Mesendoderm (in vitro differentiated cells): ENCODE results near the gene CADM4.
"Not testable (repeated sequence)": the region's sequence is repeated elsewhere in the genome, so short reads cannot be mapped to it uniquely, and the experiment has no call there.

Source experiments
- DNase-seq: peaks from one replicate; pipeline ENCODE4 v3.0.0; 2013
- H2AK5ac ChIP-seq: 2 replicates; pipeline ENCODE4 v1.6.1; 2013; ENCODE audit warnings: low read length, inconsistent platforms
- H2BK120ac ChIP-seq: 2 replicates; pipeline ENCODE4 v1.6.1; 2013; ENCODE audit warnings: low read depth, mild to moderate bottlenecking, low read length, moderate library complexity, mixed read lengths
- H2BK15ac ChIP-seq: replicated peaks from 2 replicates; pipeline ENCODE4 v1.6.1; 2013; ENCODE audit warnings: low read depth, mild to moderate bottlenecking, moderate library complexity
- H2BK5ac ChIP-seq: 2 replicates; pipeline ENCODE4 v1.6.1; 2013; ENCODE audit warnings: low read length, inconsistent platforms
- H3K18ac ChIP-seq: 2 replicates; pipeline ENCODE4 v1.6.1; 2013; ENCODE audit warnings: mild to moderate bottlenecking, low read length, mixed read lengths
- H3K23ac ChIP-seq: one replicate; pipeline ENCODE4 v1.6.1; 2013; ENCODE audit warnings: low read length
- H3K27ac ChIP-seq: 2 replicates; pipeline ENCODE4 v1.5.1; 2013; ENCODE audit warnings: low read depth, mild to moderate bottlenecking, inconsistent platforms, low read length, moderate library complexity
- H3K27me3 ChIP-seq: 2 replicates; pipeline ENCODE4 v1.6.1; 2013; ENCODE audit warnings: low read length, control low read depth, mild to moderate bottlenecking, inconsistent platforms; ENCODE audit not compliant: insufficient read depth, poor library complexity
- H3K36me3 ChIP-seq: 2 replicates; pipeline ENCODE4 v1.6.1; 2013; ENCODE audit warnings: low read length, inconsistent platforms; ENCODE audit not compliant: control insufficient read depth, insufficient read depth
- H3K4ac ChIP-seq: one replicate; pipeline ENCODE4 v1.6.1; 2013; ENCODE audit warnings: low read depth, mild to moderate bottlenecking, low read length, moderate library complexity
- H3K4me1 ChIP-seq: 2 replicates; pipeline ENCODE4 v1.6.1; 2013; ENCODE audit warnings: low read depth, low read length, inconsistent platforms; ENCODE audit not compliant: control insufficient read depth
- H3K4me2 ChIP-seq: 2 replicates; pipeline ENCODE4 v1.6.1; 2013; ENCODE audit warnings: low read length
- H3K4me3 ChIP-seq: 2 replicates; pipeline ENCODE4 v1.5.1; 2013; ENCODE audit warnings: mild to moderate bottlenecking, low read length
- H3K56ac ChIP-seq: one replicate; pipeline ENCODE4 v1.6.1; 2013; ENCODE audit warnings: low read length
- H3K79me1 ChIP-seq: 2 replicates; pipeline ENCODE4 v1.6.1; 2013; ENCODE audit warnings: low read length, inconsistent platforms
- H3K79me2 ChIP-seq: 2 replicates; pipeline ENCODE4 v1.6.1; 2013; ENCODE audit warnings: mild to moderate bottlenecking, low read length; ENCODE audit not compliant: control insufficient read depth, insufficient read depth
- H3K9ac ChIP-seq: 2 replicates; pipeline ENCODE4 v1.6.1; 2013; ENCODE audit warnings: low read length, inconsistent platforms
- H4K5ac ChIP-seq: one replicate; pipeline ENCODE4 v1.6.1; 2013; ENCODE audit warnings: low read length
- H4K8ac ChIP-seq: one replicate; pipeline ENCODE4 v1.6.1; 2013; ENCODE audit warnings: low read depth, mild to moderate bottlenecking, control low read depth, low read length, moderate library complexity
- WGBS: extraction: QIAGEN DNeasy Blood & Tissue Kit; methylation state at CpG from one replicate; pipeline ENCODE4 v1.1.7; 2013; ENCODE audit warnings: low lambda C conversion rate, missing lambda C conversion rate; ENCODE audit not compliant: insufficient coverage; ENCODE audit errors: extremely low coverage; 5-methylcytosine and 5-hydroxymethylcytosine counted together

The CADM4 gene

DNA sequence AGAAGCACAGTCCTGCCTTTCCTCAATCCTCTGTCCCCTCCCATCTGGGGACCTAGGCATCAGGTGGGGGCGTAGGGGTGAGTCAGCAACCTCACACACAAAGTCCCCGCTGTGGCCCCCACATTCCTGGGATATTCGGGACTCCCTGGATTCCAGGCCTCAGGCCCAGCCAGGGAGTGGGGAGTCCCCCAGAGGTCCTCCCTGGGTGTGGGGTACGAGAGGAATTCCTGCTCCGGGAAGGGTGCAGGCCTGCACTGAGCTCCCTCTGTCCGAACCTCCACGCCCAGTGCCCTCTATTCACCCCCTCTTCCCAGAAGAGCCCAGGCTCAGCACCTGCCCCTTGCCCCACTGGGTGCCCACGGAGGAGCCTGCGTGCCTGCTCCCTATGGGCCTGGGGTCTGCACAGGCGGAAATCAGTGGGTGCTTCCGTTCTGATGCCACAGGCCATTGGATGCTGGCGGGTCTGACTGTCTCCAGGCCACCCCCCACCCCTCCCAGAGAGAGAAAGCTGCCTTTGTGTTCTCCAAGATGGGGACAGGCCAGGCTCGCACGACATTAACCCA lies 3.4 kb downstream of the CADM4 start:
- Histone ChIP-seq H2BK5ac (no peak overlapping the region), H3K79me2 (no peaks in the 10 kb centered on the region), H3K23ac (no peak overlapping the region), H3K27ac (no peak overlapping the region), H2BK15ac (no peak overlapping the region), H4K5ac (no peak overlapping the region), H4K8ac (no peak overlapping the region), H3K18ac (peak overlapping the region; percentile 5), H3K4me1 (no peaks in the 10 kb centered on the region), H2AK5ac (no peak overlapping the region), H3K4me3 (no peak overlapping the region), H2BK120ac (no peak overlapping the region), H3K27me3 (peaks cover 8% of the 10 kb centered on the region), H3K79me1 (no peaks in the 10 kb centered on the region), H3K4me2 (no peak overlapping the region), H3K56ac (no peak overlapping the region), H3K9ac (peak overlapping the region; percentile 18), H3K4ac (no peak overlapping the region), H3K36me3 (no peaks in the 10 kb centered on the region)
- peak; percentile 49 for DNase-seq
- no CpG with 5 or more reads among the region's 14 CpGs for WGBS

- not testable (repeated sequence) for H3K4ac ChIP-seq, H2BK120ac ChIP-seq, H2BK15ac ChIP-seq, H3K27ac ChIP-seq, H2AK5ac ChIP-seq, H4K8ac ChIP-seq, H3K36me3 ChIP-seq, H3K79me2 ChIP-seq, H3K4me1 ChIP-seq, H3K27me3 ChIP-seq, H3K4me3 ChIP-seq, H3K23ac ChIP-seq, H2BK5ac ChIP-seq, H3K79me1 ChIP-seq, H4K5ac ChIP-seq
- Histone ChIP-seq H3K4me2 (peak overlapping the region; percentile 71), H3K18ac (peak overlapping the region; percentile 5), H3K56ac (peak overlapping the region; percentile 49), H3K9ac (peak overlapping the region; percentile 12)
- WGBS: no CpG with 5 or more reads among the region's 2 CpGs
- peak; percentile 37 for DNase-seq
These were observed 4.1 kb downstream of the CADM4 start for GRCh38 chr19:43635561-43635940.

DNA sequence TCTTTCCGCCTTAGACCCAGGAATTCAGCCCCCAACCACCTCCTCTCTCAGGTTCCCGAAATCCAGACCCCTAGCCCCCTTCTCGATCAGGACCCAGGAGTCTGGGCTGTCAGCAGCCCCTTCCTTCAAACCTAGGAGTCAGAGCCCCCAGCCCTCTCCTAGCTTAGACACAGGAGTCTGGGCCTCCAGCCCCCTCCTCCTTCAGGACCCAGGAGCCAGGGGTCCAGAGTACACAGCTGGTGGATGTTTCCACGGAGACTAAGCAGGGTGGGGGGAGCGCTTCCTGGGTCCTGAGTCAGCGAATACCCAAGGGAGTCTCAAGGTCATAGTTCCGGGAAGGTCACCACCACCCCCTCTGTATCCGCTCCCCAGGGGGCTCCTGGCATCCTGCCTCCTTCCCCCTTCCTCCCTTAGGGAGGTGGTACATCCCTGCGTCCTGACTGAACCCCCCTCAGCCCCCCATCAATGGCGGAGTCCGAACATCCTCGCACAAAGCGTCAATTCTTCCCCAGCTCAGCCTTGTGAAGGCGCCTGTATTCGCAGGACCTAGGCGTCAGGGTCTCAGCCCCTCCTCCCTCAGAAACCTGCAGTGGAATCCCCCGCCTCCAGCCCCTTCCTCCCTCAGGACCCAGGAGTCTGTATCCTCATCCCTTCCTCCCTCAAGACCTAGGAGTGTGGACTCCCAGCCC lies 4.6 kb downstream of the CADM4 start:
- Histone ChIP-seq H2AK5ac (no peak overlapping the region), H3K79me1 (no peaks in the 10 kb centered on the region), H3K18ac (peak overlapping the region; percentile 57), H3K27me3 (peaks cover 8% of the 10 kb centered on the region), H3K4ac (peak overlapping the region; percentile 21), H4K5ac (no peak overlapping the region), H3K4me3 (peak overlapping the region; percentile 30), H3K56ac (peak overlapping the region; percentile 49), H3K4me1 (no peaks in the 10 kb centered on the region), H3K79me2 (no peaks in the 10 kb centered on the region), H3K27ac (no peak overlapping the region), H3K23ac (no peak overlapping the region), H4K8ac (no peak overlapping the region), H3K4me2 (peak overlapping the region; percentile 71), H2BK120ac (no peak overlapping the region), H3K36me3 (no peaks in the 10 kb centered on the region), H2BK5ac (no peak overlapping the region), H2BK15ac (no peak overlapping the region), H3K9ac (peak overlapping the region; percentile 12)
- WGBS: no CpG with 5 or more reads among the region's 17 CpGs
- DNase-seq: peak; percentile 60

DNA sequence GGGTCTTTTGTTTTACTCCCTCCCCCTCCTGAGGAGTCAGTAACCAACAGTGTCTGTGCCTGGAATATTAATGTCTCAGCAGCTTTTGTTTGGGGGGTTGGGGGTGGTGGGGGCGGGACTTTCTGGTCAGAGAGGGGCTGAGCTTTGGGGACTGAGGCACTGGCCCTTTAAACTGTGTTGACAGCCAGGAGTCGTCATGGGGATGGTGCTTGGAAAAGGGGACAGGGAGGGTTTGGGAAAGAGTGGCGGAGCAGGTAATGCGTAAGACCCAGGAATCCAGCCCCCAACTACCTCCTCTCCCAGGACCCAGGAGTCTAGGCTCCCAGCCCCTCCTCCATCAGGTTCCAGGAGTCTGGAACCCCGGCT lies 5.2 kb downstream of the CADM4 start:
- peak overlapping the region; percentile 25 for H3K4me3 ChIP-seq
- H3K79me2 ChIP-seq: no peaks in the 10 kb centered on the region
- WGBS: no CpG with 5 or more reads among the region's 5 CpGs
- no peak overlapping the region for H3K4ac ChIP-seq
- peak overlapping the region; percentile 49 for H3K56ac ChIP-seq
- peak overlapping the region; percentile 12 for H3K9ac ChIP-seq
- H3K27me3 ChIP-seq: peaks cover 8% of the 10 kb centered on the region
- no peaks in the 10 kb centered on the region for H3K4me1 ChIP-seq
- no peak overlapping the region for H3K23ac ChIP-seq
- H2BK15ac ChIP-seq: no peak overlapping the region
- no peak overlapping the region for H2BK5ac ChIP-seq
- peak overlapping the region; percentile 57 for H3K18ac ChIP-seq
- H2BK120ac ChIP-seq: no peak overlapping the region
- H3K79me1 ChIP-seq: no peaks in the 10 kb centered on the region
- no peak overlapping the region for H2AK5ac ChIP-seq
- H4K5ac ChIP-seq: no peak overlapping the region
- no peak overlapping the region for H4K8ac ChIP-seq
- no peaks in the 10 kb centered on the region for H3K36me3 ChIP-seq
- no peak overlapping the region for H3K27ac ChIP-seq
- DNase-seq: peak; percentile 73
- peak overlapping the region; percentile 71 for H3K4me2 ChIP-seq

GRCh38 chr19:43634068-43634467 lies 5.6 kb downstream of the CADM4 start:
- Histone ChIP-seq H3K4me1 (no peaks in the 10 kb centered on the region), H3K79me2 (no peaks in the 10 kb centered on the region), H3K4me2 (no peak overlapping the region), H3K27me3 (peaks cover 7% of the 10 kb centered on the region), H3K56ac (no peak overlapping the region), H3K27ac (no peak overlapping the region), H4K5ac (no peak overlapping the region), H3K36me3 (no peaks in the 10 kb centered on the region), H2BK15ac (no peak overlapping the region), H3K23ac (no peak overlapping the region), H2AK5ac (no peak overlapping the region), H4K8ac (no peak overlapping the region), H3K9ac (no peak overlapping the region), H3K18ac (no peak overlapping the region), H2BK5ac (no peak overlapping the region), H2BK120ac (no peak overlapping the region), H3K79me1 (no peaks in the 10 kb centered on the region), H3K4me3 (no peak overlapping the region), H3K4ac (no peak overlapping the region)
- WGBS: no CpG with 5 or more reads among the region's 5 CpGs
- no peak for DNase-seq

DNA sequence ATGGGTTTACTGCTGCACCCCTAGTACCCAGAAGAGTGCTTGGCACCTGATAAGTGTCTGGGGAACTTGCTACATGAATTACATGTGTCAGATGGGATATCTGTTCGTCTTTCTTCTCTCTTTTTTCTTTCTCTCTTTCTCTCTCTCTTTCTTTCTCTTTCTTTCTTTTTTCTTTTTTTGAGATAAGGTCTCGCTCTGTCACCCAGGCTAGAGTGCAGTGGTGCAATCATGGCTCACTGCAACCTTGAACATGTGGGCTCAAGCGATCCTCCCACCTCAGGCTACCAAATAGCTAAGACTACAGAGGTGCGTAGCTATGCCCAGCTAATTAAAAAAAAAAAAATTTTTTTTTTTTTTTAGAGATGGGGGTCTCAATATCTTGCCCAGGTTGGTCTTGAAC lies 6.1 kb downstream of the CADM4 start:
- H3K27ac ChIP-seq: no peak overlapping the region
- no peak overlapping the region for H2AK5ac ChIP-seq
- no peak overlapping the region for H3K9ac ChIP-seq
- no peaks in the 10 kb centered on the region for H3K79me1 ChIP-seq
- no peak overlapping the region for H2BK120ac ChIP-seq
- no peaks in the 10 kb centered on the region for H3K36me3 ChIP-seq
- H3K4me1 ChIP-seq: no peaks in the 10 kb centered on the region
- WGBS: no CpG with 5 or more reads among the region's 4 CpGs
- H3K4me3 ChIP-seq: no peak overlapping the region
- no peak overlapping the region for H4K8ac ChIP-seq
- no peak overlapping the region for H3K4ac ChIP-seq
- H4K5ac ChIP-seq: no peak overlapping the region
- H3K4me2 ChIP-seq: no peak overlapping the region
- H3K23ac ChIP-seq: no peak overlapping the region
- no peak for DNase-seq
- H2BK5ac ChIP-seq: no peak overlapping the region
- peaks cover 2% of the 10 kb centered on the region for H3K27me3 ChIP-seq
- no peaks in the 10 kb centered on the region for H3K79me2 ChIP-seq
- no peak overlapping the region for H3K18ac ChIP-seq
- no peak overlapping the region for H3K56ac ChIP-seq
- H2BK15ac ChIP-seq: no peak overlapping the region
